Stomach (tissue), 9 donors: ENCODE results near the gene GRK3. TPM values are rescaled to one million over a fixed set of nuclear protein-coding genes. Genes with fewer than 3 reads are reported as not detected.

Source experiments
- DNase-seq, 2 donors: peaks; one replicate each; pipeline versions ENCODE4 v3.0.0 to v3.0.0-alpha.2; 2013 to 2019
- H3K27ac ChIP-seq, 5 donors: fragments of 200-600 bp in 4 of 5; sonication (generic) in 4 of 5; one replicate each; pipeline ENCODE4 v1.5.1; 2013 to 2019; ENCODE audit warnings: mild to moderate bottlenecking in 1 of 5, moderate library complexity in 1 of 5
- H3K27me3 ChIP-seq, 3 donors: fragments of 200-600 bp; sonication (generic); one replicate each; pipeline ENCODE4 v1.5.1; 2017 to 2019; ENCODE audit warnings: mixed run types in 1 of 3
- H3K36me3 ChIP-seq, 4 donors: fragments of 200-600 bp; sonication (generic); 1 replicate in 3 of 4; 2 replicates in 1 of 4; pipeline ENCODE4 v1.5.1; 2016 to 2019
- H3K4me1 ChIP-seq, 4 donors: fragments of 200-600 bp; sonication (generic); one replicate each; pipeline ENCODE4 v1.5.1; 2016 to 2019
- H3K4me3 ChIP-seq, 4 donors: fragments of 200-600 bp; sonication (generic) in 3 of 4; one replicate each; pipeline ENCODE4 v1.5.1; 2016 to 2019; ENCODE audit warnings: mild to moderate bottlenecking in 1 of 4
- H3K9me3 ChIP-seq, 4 donors: fragments of 200-600 bp; sonication (generic); one replicate each; pipeline ENCODE4 v1.5.1; 2016 to 2019
- CTCF ChIP-seq, 7 experiments: fragments of 450-650 bp in 4 of 7; fragments of 200-600 bp in 3 of 7; sonication (generic) in 3 of 7; IDR thresholded peaks; one replicate each; pipeline ENCODE4 v1.5.1; 2016 to 2019; ENCODE audit warnings: antibody characterized with exemption in 7 of 7, control low read depth in 2 of 7, mild to moderate bottlenecking in 1 of 7
- EP300 ChIP-seq: sonication (generic); formaldehyde crosslinking; IDR thresholded peaks from one replicate; pipeline ENCODE4 v1.6.1; 2017; ENCODE audit warnings: antibody characterized with exemption
- POLR2A ChIP-seq, 4 donors: fragments of 450-650 bp; IDR thresholded peaks; one replicate each; pipeline ENCODE4 v1.6.1; 2016; ENCODE audit warnings: antibody characterized with exemption in 4 of 4, control low read depth in 2 of 4, mild to moderate bottlenecking in 1 of 4, moderate library complexity in 1 of 4
- POLR2AphosphoS5 ChIP-seq, 3 donors: sonication (generic); formaldehyde crosslinking; IDR thresholded peaks; one replicate each; pipeline ENCODE4 v1.6.1; 2016; ENCODE audit warnings: antibody characterized with exemption in 3 of 3
- WGBS, 5 donors: extraction: QIAGEN DNeasy Blood & Tissue Kit in 3 of 5; methylation state at CpG; one replicate each; pipeline versions ENCODE4 v1.1.5 to v1.1.7; 2013 to 2018; 5-methylcytosine and 5-hydroxymethylcytosine counted together
- intact Hi-C: fragments of 100-400 bp; cut with DNase I; formaldehyde crosslinking; loops from one replicate; pipeline ENCODE4 v1.15.1; 2023; ENCODE audit warnings: low total_unique reads
- polyA plus RNA-seq, 3 donors: library from polyadenylated mRNA; stranded (reverse); fragments of 200-250 nt; gene quantifications; one replicate each; pipeline ENCODE4 v1.2.3, GENCODE V29; 2013
- total RNA-seq, 5 donors: library from RNA; depleted of rRNA; stranded (reverse); fragments of >200 nt; gene quantifications; one replicate each; pipeline versions ENCODE4 v1.1.0 to v1.2.3, GENCODE V29; 2014 to 2016
- donor health status: healthy with polysubstance abuse.
- donor health status: Bipolar disorder and iron deficiency.
- donor health status: healthy.

GRK3 gene
- total and polyA plus RNA-seq, 8 donors = 0.87 to 29.5 (median 4.1) TPM

GRCh38 chr22:25637032-25637431 lies 72.6 kb downstream of the GRK3 start:
- peaks cover 0 to 3% (median 0%) of the 10 kb centered on the region in 4 donors for H3K36me3 ChIP-seq
- TF ChIP-seq EP300 (no peak), POLR2AphosphoS5 (IDR thresholded peaks at IDR 0.05) (no peak), POLR2A (IDR thresholded peaks at IDR 0.05) (no peak), CTCF (IDR thresholded peaks at IDR 0.05) (no peak)
- H3K4me1 ChIP-seq = peaks cover 0 to 12% (median 7%) of the 10 kb centered on the region in 4 donors
- H3K27ac ChIP-seq = no peak overlapping the region
- DNase-seq = no peak
- peaks cover 0 to 4% (median 0%) of the 10 kb centered on the region in 3 donors for H3K27me3 ChIP-seq
- intact Hi-C loops = no loop called here
- H3K4me3 ChIP-seq = no peak overlapping the region
- WGBS, 5 donors = 66 to 88% (median 80%) methylated on average over 2 of the region's 2 CpGs
- H3K9me3 ChIP-seq = no peaks in the 10 kb centered on the region

GRCh38 chr22:25637672-25638071 lies 73.2 kb downstream of the GRK3 start:
- WGBS, 5 donors = 85 to 95% (median 91%) methylated on average over 4 of the region's 4 CpGs
- TF ChIP-seq POLR2AphosphoS5 (IDR thresholded peaks at IDR 0.05) = no peak
- no peak for TF ChIP-seq CTCF (IDR thresholded peaks at IDR 0.05)
- TF ChIP-seq EP300 = no peak
- TF ChIP-seq POLR2A (IDR thresholded peaks at IDR 0.05) = no peak
- H3K9me3 ChIP-seq = no peaks in the 10 kb centered on the region
- H3K27ac ChIP-seq = no peak overlapping the region
- DNase-seq = no peak
- peaks cover 0 to 12% (median 7%) of the 10 kb centered on the region in 4 donors for H3K4me1 ChIP-seq
- peaks cover 0 to 4% (median 0%) of the 10 kb centered on the region in 3 donors for H3K27me3 ChIP-seq
- intact Hi-C loops = no loop called here
- H3K36me3 ChIP-seq = peaks cover 0 to 3% (median 0%) of the 10 kb centered on the region in 4 donors
- no peak overlapping the region for H3K4me3 ChIP-seq

GRCh38 chr22:25638638-25639037 lies 74.2 kb downstream of the GRK3 start:
- Histone ChIP-seq H3K9me3 (no peaks in the 10 kb centered on the region), H3K27me3 (peaks cover 0 to 4% (median 0%) of the 10 kb centered on the region in 3 donors), H3K36me3 (peaks cover 0 to 3% (median 0%) of the 10 kb centered on the region in 4 donors), H3K4me1 (peaks cover 0 to 12% (median 7%) of the 10 kb centered on the region in 4 donors), H3K4me3 (no peak overlapping the region), H3K27ac (no peak overlapping the region)
- intact Hi-C loops = no loop called here
- 50 to 88% (median 54%) methylated on average over 1 of the region's 1 CpG for WGBS, 5 donors
- no peak for DNase-seq
- TF ChIP-seq CTCF (IDR thresholded peaks at IDR 0.05) = no peak
- TF ChIP-seq POLR2A (IDR thresholded peaks at IDR 0.05) = no peak
- TF ChIP-seq POLR2AphosphoS5 (IDR thresholded peaks at IDR 0.05) = no peak
- TF ChIP-seq EP300 = no peak

- no peak for DNase-seq
- intact Hi-C loops = no loop called here
- Histone ChIP-seq H3K4me3 (no peak overlapping the region), H3K4me1 (peaks cover 0 to 4% (median 0%) of the 10 kb centered on the region in 4 donors), H3K27me3 (peaks cover 0 to 4% (median 0%) of the 10 kb centered on the region in 3 donors), H3K9me3 (no peaks in the 10 kb centered on the region), H3K27ac (no peak overlapping the region), H3K36me3 (peaks cover 0 to 3% (median 0%) of the 10 kb centered on the region in 4 donors)
- TF ChIP-seq POLR2A (IDR thresholded peaks at IDR 0.05) = no peak
- TF ChIP-seq CTCF (IDR thresholded peaks at IDR 0.05) = no peak
- no peak for TF ChIP-seq EP300
- TF ChIP-seq POLR2AphosphoS5 (IDR thresholded peaks at IDR 0.05) = no peak
- 84 to 93% (median 90%) methylated on average over 2 of the region's 2 CpGs for WGBS, 5 donors
Observed at GRCh38 chr22:25641650-25642049, 77.2 kb downstream of the GRK3 start.
